ENCODE results near the gene NLGN1.

NLGN1 gene

GRCh38 chr3:173708191-173708590 is 310.6 kb downstream of the NLGN1 start:
- no peak for DNase-seq (ENCODE audit: extremely low read depth in 1 of 2, low read depth in 1 of 2)

GRCh38 chr3:173709026-173709425 is 311.5 kb downstream of the NLGN1 start:
- no peak for DNase-seq (ENCODE audit: extremely low read depth in 1 of 2, low read depth in 1 of 2)

- DNase-seq (ENCODE audit: extremely low read depth in 1 of 2, low read depth in 1 of 2) = no peak
These were observed 314.1 kb downstream of the NLGN1 start for GRCh38 chr3:173711619-173712018.

GRCh38 chr3:173719585-173719984 is 322.0 kb downstream of the NLGN1 start:
- DNase-seq (ENCODE audit: extremely low read depth in 1 of 2, low read depth in 1 of 2) = no peak

- no peak for DNase-seq (ENCODE audit: extremely low read depth in 1 of 2, low read depth in 1 of 2)
These were observed 328.0 kb downstream of the NLGN1 start for GRCh38 chr3:173725507-173725906.

- no peak for DNase-seq (ENCODE audit: extremely low read depth in 1 of 2, low read depth in 1 of 2)
These were observed 332.8 kb downstream of the NLGN1 start for GRCh38 chr3:173730391-173730790.

- DNase-seq (ENCODE audit: extremely low read depth in 1 of 2, low read depth in 1 of 2) = no peak
These were observed 334.7 kb downstream of the NLGN1 start for GRCh38 chr3:173732237-173732636.

- DNase-seq (ENCODE audit: extremely low read depth in 1 of 2, low read depth in 1 of 2) = no peak
These were observed 335.6 kb downstream of the NLGN1 start for GRCh38 chr3:173733029-173733652.

- no peak for DNase-seq (ENCODE audit: extremely low read depth in 1 of 2, low read depth in 1 of 2)
These were observed 336.9 kb downstream of the NLGN1 start for GRCh38 chr3:173734473-173734872.

GRCh38 chr3:173734895-173735294 is 337.4 kb downstream of the NLGN1 start:
- no peak for DNase-seq (ENCODE audit: extremely low read depth in 1 of 2, low read depth in 1 of 2)

- no peak for DNase-seq (ENCODE audit: extremely low read depth in 1 of 2, low read depth in 1 of 2)
These were observed 338.3 kb downstream of the NLGN1 start for GRCh38 chr3:173735841-173736240.

- no peak for DNase-seq (ENCODE audit: extremely low read depth in 1 of 2, low read depth in 1 of 2)
These were observed 339.7 kb downstream of the NLGN1 start for GRCh38 chr3:173737167-173737808.

GRCh38 chr3:173739726-173740125 is 342.2 kb downstream of the NLGN1 start:
- no peak for DNase-seq (ENCODE audit: extremely low read depth in 1 of 2, low read depth in 1 of 2)

GRCh38 chr3:173742491-173742890 is 344.9 kb downstream of the NLGN1 start:
- no peak for DNase-seq (ENCODE audit: extremely low read depth in 1 of 2, low read depth in 1 of 2)

GRCh38 chr3:173743111-173743510 is 345.6 kb downstream of the NLGN1 start:
- no peak for DNase-seq (ENCODE audit: extremely low read depth in 1 of 2, low read depth in 1 of 2)

- no peak for DNase-seq (ENCODE audit: extremely low read depth in 1 of 2, low read depth in 1 of 2)
These were observed 346.0 kb downstream of the NLGN1 start for GRCh38 chr3:173743516-173743915.

GRCh38 chr3:173744479-173744878 is 346.9 kb downstream of the NLGN1 start:
- DNase-seq (ENCODE audit: extremely low read depth in 1 of 2, low read depth in 1 of 2) = no peak

GRCh38 chr3:173744895-173745294 is 347.4 kb downstream of the NLGN1 start:
- no peak for DNase-seq (ENCODE audit: extremely low read depth in 1 of 2, low read depth in 1 of 2)

GRCh38 chr3:173745952-173746682 is 348.6 kb downstream of the NLGN1 start:
- no peak for DNase-seq (ENCODE audit: extremely low read depth in 1 of 2, low read depth in 1 of 2)

- no peak for DNase-seq (ENCODE audit: extremely low read depth in 1 of 2, low read depth in 1 of 2)
These were observed 349.9 kb downstream of the NLGN1 start for GRCh38 chr3:173747427-173747826.

GRCh38 chr3:173748105-173748504 is 350.6 kb downstream of the NLGN1 start:
- DNase-seq (ENCODE audit: extremely low read depth in 1 of 2, low read depth in 1 of 2) = no peak

- DNase-seq (ENCODE audit: extremely low read depth in 1 of 2, low read depth in 1 of 2) = no peak
These were observed 352.6 kb downstream of the NLGN1 start for GRCh38 chr3:173750095-173750494.

Measured in stimulated activated CD8-positive, alpha-beta memory T cell treated with anti-CD3 and anti-CD28 coated beads, Interleukin-7, amount 100 ng/mL, for 48 hours (primary cell).